HG03066 (cell line): ENCODE measurements around the gene IL9R.
"Not testable (repeated sequence)": the region's sequence is repeated elsewhere in the genome, so short reads cannot be mapped to it uniquely, and the experiment has no call there.

Experiments
- ATAC-seq: cut with Tn5 transposase; IDR thresholded peaks from one replicate; pipeline ENCODE4 v1.9.1; 2021; ENCODE audit warnings: low read depth; ENCODE audit not compliant: unreplicated experiment

IL9R gene

DNA sequence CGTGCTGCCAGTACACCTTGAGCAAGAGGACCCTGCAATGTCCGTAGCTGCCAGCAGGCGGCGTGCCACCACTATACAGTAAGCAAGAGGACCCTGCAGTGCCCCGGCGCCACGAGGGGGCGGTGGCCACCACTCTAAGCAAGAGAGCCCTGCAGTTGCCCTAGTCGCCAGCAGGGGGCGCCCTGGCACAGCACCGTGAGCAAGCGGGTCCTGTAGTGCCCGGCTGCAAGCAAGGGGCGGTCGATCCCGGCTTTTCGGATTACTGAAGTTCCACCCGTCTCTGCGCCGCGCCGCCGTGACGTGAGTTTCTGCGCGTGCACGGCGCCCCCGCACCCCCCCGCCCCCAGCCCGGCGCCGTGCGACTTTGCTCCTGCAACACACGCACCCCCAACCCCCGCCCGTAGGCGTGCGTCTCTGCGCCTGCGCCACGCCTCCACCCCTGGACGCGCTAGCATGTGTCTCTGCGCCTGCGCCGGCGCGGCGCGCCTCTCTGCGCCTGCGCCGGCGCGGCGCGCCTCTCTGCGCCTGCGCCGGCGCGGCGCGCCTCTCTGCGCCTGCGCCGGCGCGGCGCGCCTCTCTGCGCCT, 31.2 kb downstream of the IL9R start:
- not testable (repeated sequence) for ATAC-seq

DNA sequence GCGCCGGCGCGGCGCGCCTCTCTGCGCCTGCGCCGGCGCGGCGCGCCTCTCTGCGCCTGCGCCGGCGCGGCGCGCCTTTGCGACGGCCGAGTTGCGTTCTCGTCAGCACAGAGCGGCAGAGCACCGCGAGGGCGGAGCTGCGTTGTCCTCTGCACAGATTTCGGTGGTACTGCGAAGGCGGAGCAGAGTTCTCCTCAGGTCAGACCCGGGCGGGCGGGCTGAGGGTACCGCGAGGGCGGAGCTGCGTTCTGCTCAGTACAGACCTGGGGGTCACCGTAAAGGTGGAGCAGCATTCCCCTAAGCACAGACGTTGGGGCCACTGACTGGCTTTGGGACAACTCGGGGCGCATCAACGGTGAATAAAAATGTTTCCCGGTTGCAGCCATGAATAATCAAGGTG, 31.8 kb downstream of the IL9R start:
- not testable (repeated sequence) for ATAC-seq

DNA sequence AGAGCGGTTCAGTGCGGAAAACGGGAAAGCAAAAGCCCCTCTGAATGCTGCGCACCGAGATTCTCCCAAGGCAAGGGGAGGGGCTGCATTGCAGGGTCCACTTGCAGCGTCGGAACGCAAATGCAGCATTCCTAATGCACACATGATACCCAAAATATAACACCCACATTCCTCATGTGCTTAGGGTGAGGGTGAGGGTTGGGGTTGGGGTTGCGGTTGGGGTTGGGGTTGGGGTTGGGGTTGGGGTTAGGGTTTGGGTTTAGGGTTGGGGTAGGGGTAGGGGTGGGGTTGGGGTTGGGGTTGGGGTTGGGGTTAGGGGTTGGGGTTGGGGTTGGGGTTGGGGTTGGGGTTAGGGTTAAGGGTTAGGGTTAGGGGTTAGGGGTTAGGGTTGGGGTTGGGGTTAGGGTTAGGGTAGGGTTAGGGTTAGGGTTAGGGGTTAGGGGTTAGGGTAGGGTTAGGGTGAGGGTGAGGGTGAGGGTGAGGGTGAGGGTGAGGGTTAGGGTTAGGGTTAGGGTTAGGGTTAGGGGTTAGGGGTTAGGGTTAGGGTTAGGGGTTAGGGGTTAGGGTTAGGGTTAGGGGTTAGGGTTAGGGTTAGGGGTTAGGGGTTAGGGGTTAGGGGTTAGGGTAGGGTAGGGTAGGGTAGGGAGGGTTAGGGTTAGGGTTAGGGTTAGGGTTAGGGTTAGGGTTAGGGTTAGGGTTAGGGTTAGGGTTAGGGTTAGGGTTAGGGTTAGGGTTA, 32.4 kb downstream of the IL9R start:
- ATAC-seq = not testable (repeated sequence)

DNA sequence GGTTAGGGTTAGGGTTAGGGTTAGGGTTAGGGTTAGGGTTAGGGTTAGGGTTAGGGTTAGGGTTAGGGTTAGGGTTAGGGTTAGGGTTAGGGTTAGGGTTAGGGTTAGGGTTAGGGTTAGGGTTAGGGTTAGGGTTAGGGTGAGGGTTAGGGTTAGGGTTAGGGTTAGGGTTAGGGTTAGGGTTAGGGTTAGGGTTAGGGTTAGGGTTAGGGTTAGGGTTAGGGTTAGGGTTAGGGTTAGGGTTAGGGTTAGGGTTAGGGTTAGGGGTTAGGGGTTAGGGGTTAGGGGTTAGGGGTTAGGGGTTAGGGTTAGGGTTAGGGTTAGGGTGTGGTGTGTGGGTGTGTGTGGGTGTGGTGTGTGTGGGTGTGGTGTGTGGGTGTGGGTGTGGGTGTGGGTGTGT, 33.0 kb downstream of the IL9R start:
- ATAC-seq = not testable (repeated sequence)
